GM10266 (cell line): ENCODE measurements around the gene SH3TC1.

Experiments used
- DNase-seq: peaks from one replicate; pipeline ENCODE4 v3.0.0; 2012; ENCODE audit errors: extremely low spot score
- CTCF ChIP-seq: IDR thresholded peaks from 2 replicates; pipeline ENCODE4 v1.5.1; 2012; ENCODE audit warnings: mild to moderate bottlenecking, low read depth; ENCODE audit not compliant: control insufficient read depth, insufficient read depth; ENCODE audit errors: missing control alignments

SH3TC1 gene

GRCh38 chr4:8175686-8176085, 23.4 kb upstream of the SH3TC1 start:
- no peak for TF ChIP-seq CTCF
- no peak for DNase-seq

- peak; percentile 75 for DNase-seq
- peak; percentile 89 for TF ChIP-seq CTCF
These were observed 22.3 kb upstream of the SH3TC1 start for GRCh38 chr4:8176547-8177399.

- no peak for TF ChIP-seq CTCF
- DNase-seq: no peak
These were observed 21.5 kb upstream of the SH3TC1 start for GRCh38 chr4:8177552-8177951.

- no peak for DNase-seq
- no peak for TF ChIP-seq CTCF
These were observed 21.1 kb upstream of the SH3TC1 start for GRCh38 chr4:8177956-8178355.

- DNase-seq: no peak
- TF ChIP-seq CTCF: no peak
These were observed 20.0 kb upstream of the SH3TC1 start for GRCh38 chr4:8179074-8179473.

- DNase-seq: no peak
These were observed 19.3 kb upstream of the SH3TC1 start for GRCh38 chr4:8179771-8180170.

More at GRCh38 chr4:8179771-8180170, 19.3 kb upstream of the SH3TC1 start:
- no peak for TF ChIP-seq CTCF
